GM21529 (cell line): Measurements from ENCODE around the gene SRRT.
"Not testable (repeated sequence)": the region's sequence is repeated elsewhere in the genome, so short reads cannot be mapped to it uniquely, and the experiment has no call there.

Source experiments
- ATAC-seq: cut with Tn5 transposase; IDR thresholded peaks from one replicate; pipeline ENCODE4 v1.9.1; 2021; ENCODE audit not compliant: unreplicated experiment

SRRT gene

GRCh38 chr7:100893910-100894721 lies 19.2 kb downstream of the SRRT start:
- ATAC-seq, result no peak

- no peak for ATAC-seq
Observed at GRCh38 chr7:100894860-100895700, 20.2 kb downstream of the SRRT start.

- no peak for ATAC-seq
Observed at GRCh38 chr7:100895701-100895955, 20.7 kb downstream of the SRRT start, which contains the start of gene ACHE. Gene ACHE, minus strand, starts transcription at chr7:100895888. Its CDS starts 1,656 bp downstream, at chr7:100894232.

- no peak for ATAC-seq
Observed at GRCh38 chr7:100895956-100896731, 21.2 kb downstream of the SRRT start.

- ATAC-seq, result no peak
Observed at GRCh38 chr7:100896732-100897608, 22.1 kb downstream of the SRRT start.

GRCh38 chr7:100897772-100898454 lies 23.0 kb downstream of the SRRT start:
- no peak for ATAC-seq

DNA sequence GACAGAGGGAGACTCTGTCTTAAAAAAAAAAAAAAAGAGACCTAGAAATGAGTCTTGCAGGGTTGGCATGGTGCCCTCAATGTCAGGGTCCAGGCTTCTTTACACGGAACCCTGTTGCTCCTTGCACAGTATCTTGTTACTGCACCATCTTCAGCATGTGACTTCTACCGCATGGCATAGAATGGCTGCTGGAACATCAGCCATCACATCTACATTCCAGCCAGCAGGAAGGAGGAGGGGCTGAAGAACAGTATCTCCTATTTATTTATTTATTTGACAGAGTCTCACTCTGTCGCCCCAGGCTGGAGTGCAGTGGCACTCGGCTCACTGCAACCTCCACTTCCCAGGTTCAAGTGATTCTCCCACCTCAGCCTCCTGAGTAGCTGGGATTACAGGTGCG lies 24.5 kb downstream of the SRRT start:
- ATAC-seq, result no peak

DNA sequence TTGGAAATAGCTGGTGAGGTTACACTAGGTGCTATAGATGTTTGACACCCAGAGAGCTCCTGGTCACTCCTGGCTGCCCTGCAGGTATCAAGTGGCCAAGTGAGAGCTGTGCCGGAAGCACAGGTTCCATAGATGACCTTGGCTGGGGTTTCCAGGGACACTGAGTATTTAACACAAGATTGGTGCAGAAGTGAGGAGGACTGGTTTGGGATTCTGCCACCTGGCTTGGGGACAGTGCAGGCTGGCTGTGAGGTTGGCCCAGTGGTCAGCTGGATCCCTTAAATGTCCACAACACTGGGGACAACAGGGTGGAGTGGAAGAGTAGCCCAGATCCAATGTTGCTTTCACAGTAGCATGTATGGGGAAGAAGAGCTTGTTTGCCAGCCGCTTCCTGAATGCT lies 26.1 kb downstream of the SRRT start:
- no peak for ATAC-seq

GRCh38 chr7:100901921-100902332 lies 27.0 kb downstream of the SRRT start:
- no peak for ATAC-seq

- ATAC-seq, result no peak
Observed at GRCh38 chr7:100902638-100903037, 27.7 kb downstream of the SRRT start.

GRCh38 chr7:100908512-100908911 lies 33.6 kb downstream of the SRRT start:
- no peak for ATAC-seq

- not testable (repeated sequence) for ATAC-seq
Observed at GRCh38 chr7:100910443-100910842, 35.5 kb downstream of the SRRT start.

- no peak for ATAC-seq
Observed at GRCh38 chr7:100911484-100911883, 36.6 kb downstream of the SRRT start.

GRCh38 chr7:100914208-100914878 lies 39.4 kb downstream of the SRRT start:
- ATAC-seq, result no peak

GRCh38 chr7:100914879-100915447 lies 40.1 kb downstream of the SRRT start:
- ATAC-seq, result no peak

DNA sequence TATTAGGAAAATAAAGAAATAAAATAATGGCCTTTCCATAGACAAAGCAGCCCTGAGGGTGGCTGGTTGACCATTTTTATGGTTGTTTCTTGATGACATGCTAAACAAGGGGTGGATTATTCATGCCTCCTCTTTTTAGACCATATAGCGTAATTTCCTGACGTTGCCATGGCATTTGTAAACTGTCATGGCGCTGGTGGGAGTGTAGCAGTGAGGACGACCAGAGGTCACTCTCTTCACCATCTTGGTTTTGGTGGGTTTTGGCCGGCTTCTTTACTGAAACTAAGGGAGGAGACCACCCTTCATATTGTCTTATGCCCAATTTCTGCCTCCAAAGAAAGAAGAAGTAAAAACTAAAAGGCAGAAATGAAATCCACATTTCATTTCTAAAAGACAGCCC lies 44.4 kb downstream of the SRRT start:
- ATAC-seq, result not testable (repeated sequence)

GRCh38 chr7:100919779-100920437 lies 45.0 kb downstream of the SRRT start:
- not testable (repeated sequence) for ATAC-seq

DNA sequence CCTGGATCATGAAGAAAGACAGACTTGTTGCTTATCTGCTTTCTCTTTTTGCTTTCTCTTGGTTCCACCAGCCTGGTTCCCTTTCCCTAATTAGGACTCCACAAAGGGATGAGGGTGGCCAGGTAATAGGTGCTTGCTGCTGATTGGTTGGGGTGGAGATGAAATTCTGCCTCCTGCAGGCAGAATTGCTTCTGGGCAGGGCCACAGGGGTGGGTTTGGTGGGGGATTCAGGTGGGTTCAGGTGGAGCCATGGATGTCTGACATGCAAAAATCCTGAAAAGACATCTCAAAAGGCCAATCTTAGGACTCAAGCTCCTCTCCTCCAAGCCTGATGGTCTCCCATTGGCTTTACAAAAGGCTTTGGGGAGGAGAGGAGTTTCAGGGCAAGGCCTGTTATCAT lies 46.1 kb downstream of the SRRT start:
- ATAC-seq, result no peak
